OCI-LY1 (cell line): Measurements from ENCODE around the gene ANO2.

ENCODE experiments used
- H2AFZ ChIP-seq: fragments of 200-600 bp; sonication (generic), shearing (Covaris generic); 2 replicates; pipeline ENCODE4 v1.6.0; 2014; ENCODE audit warnings: antibody characterized with exemption, mild to moderate bottlenecking, low read length
- H3F3A ChIP-seq: fragments of 200-600 bp; sonication (generic), shearing (Covaris generic); 2 replicates; pipeline ENCODE4 v1.6.0; 2014; ENCODE audit warnings: mild to moderate bottlenecking, antibody characterized with exemption, low read length, moderate library complexity; ENCODE audit not compliant: insufficient read depth
- H3K27ac ChIP-seq: fragments of 200-600 bp; sonication (generic); 2 replicates; pipeline ENCODE4 v1.5.1; 2014; ENCODE audit warnings: low read length, mixed run types, mild to moderate bottlenecking, low read depth; ENCODE audit not compliant: poor library complexity, severe bottlenecking
- H3K27me3 ChIP-seq: fragments of 200-600 bp; sonication (generic); 2 replicates; pipeline ENCODE4 v1.6.0; 2014; ENCODE audit warnings: antibody characterized with exemption, mild to moderate bottlenecking, low read length, moderate library complexity; ENCODE audit not compliant: insufficient read depth
- H3K36me3 ChIP-seq: fragments of 200-600 bp; sonication (generic); 2 replicates; pipeline ENCODE4 v1.6.1; 2014; ENCODE audit warnings: mild to moderate bottlenecking, antibody characterized with exemption, low read length, moderate library complexity, mixed read lengths; ENCODE audit not compliant: insufficient read depth
- H3K4me1 ChIP-seq: fragments of 200-600 bp; sonication (generic); 2 replicates; pipeline ENCODE4 v1.5.1; 2014; ENCODE audit warnings: mild to moderate bottlenecking, low read length, moderate library complexity; ENCODE audit not compliant: insufficient read depth, severe bottlenecking
- H3K4me2 ChIP-seq: fragments of 200-600 bp; sonication (generic), shearing (Covaris generic); 2 replicates; pipeline ENCODE4 v1.6.1; 2014; ENCODE audit warnings: low read length
- H3K4me3 ChIP-seq: fragments of 200-600 bp; sonication (generic); 2 replicates; pipeline ENCODE4 v1.5.1; 2014; ENCODE audit warnings: low read length, low read depth, mild to moderate bottlenecking, mixed read lengths; ENCODE audit not compliant: poor library complexity, severe bottlenecking
- H3K79me2 ChIP-seq: fragments of 200-600 bp; shearing (Covaris generic); 2 replicates; pipeline ENCODE4 v1.6.1; 2016; ENCODE audit warnings: mixed run types, low read length, mixed read lengths; ENCODE audit not compliant: insufficient read depth
- H3K9ac ChIP-seq: fragments of 200-600 bp; sonication (generic), shearing (Covaris generic); 2 replicates; pipeline ENCODE4 v1.6.1; 2014; ENCODE audit warnings: mild to moderate bottlenecking, low read length, mixed read lengths
- H3K9me2 ChIP-seq: fragments of 200-600 bp; sonication (generic), shearing (Covaris generic); 2 replicates; pipeline ENCODE4 v1.6.1; 2014; ENCODE audit warnings: low read depth, mild to moderate bottlenecking, low read length, mixed read lengths
- H3K9me3 ChIP-seq: fragments of 200-600 bp; shearing (Covaris generic); 2 replicates; pipeline ENCODE4 v1.6.1; 2014; ENCODE audit warnings: low read length, mixed read lengths
- H4K20me1 ChIP-seq: fragments of 200-600 bp; sonication (generic), shearing (Covaris generic); 2 replicates; pipeline ENCODE4 v1.6.0; 2016; ENCODE audit warnings: mild to moderate bottlenecking, low read length; ENCODE audit not compliant: insufficient read depth
- CTCF ChIP-seq: fragments of 200-600 bp; sonication (generic), shearing (Covaris generic); IDR thresholded peaks from 2 replicates; pipeline ENCODE4 v1.5.1; 2017; ENCODE audit warnings: mild to moderate bottlenecking, antibody characterized with exemption, low read length, moderate library complexity, mixed read lengths
- EZH2 ChIP-seq: fragments of 200-600 bp; sonication (generic), shearing (Covaris generic); IDR thresholded peaks from 2 replicates; pipeline ENCODE4 v1.8.0; 2017; ENCODE audit warnings: borderline replicate concordance, mixed run types, mild to moderate bottlenecking, antibody characterized with exemption, low read length, moderate library complexity, mixed read lengths

ANO2 gene

GRCh38 chr12:5856692-5857091, 88.4 kb downstream of the ANO2 start:
- no peaks in the 10 kb centered on the region for H3K27me3 ChIP-seq
- TF ChIP-seq CTCF (no peak), EZH2 (no peak)
- no peaks in the 10 kb centered on the region for H4K20me1 ChIP-seq
- H3K9ac ChIP-seq = no peak overlapping the region
- H3K9me3 ChIP-seq = no peaks in the 10 kb centered on the region
- H3F3A ChIP-seq = no peaks in the 10 kb centered on the region
- no peak overlapping the region for H2AFZ ChIP-seq
- no peak overlapping the region for H3K4me3 ChIP-seq
- H3K4me1 ChIP-seq = no peaks in the 10 kb centered on the region
- H3K36me3 ChIP-seq = no peaks in the 10 kb centered on the region
- no peaks in the 10 kb centered on the region for H3K9me2 ChIP-seq
- H3K27ac ChIP-seq = no peak overlapping the region
- H3K79me2 ChIP-seq = no peaks in the 10 kb centered on the region
- no peak overlapping the region for H3K4me2 ChIP-seq

- Histone ChIP-seq H3K4me1 (no peaks in the 10 kb centered on the region), H3K27ac (no peak overlapping the region), H3K79me2 (no peaks in the 10 kb centered on the region), H3K9ac (no peak overlapping the region), H3K36me3 (no peaks in the 10 kb centered on the region), H3F3A (no peaks in the 10 kb centered on the region), H2AFZ (no peak overlapping the region), H4K20me1 (no peaks in the 10 kb centered on the region), H3K27me3 (no peaks in the 10 kb centered on the region), H3K4me3 (no peak overlapping the region), H3K9me2 (no peaks in the 10 kb centered on the region), H3K4me2 (no peak overlapping the region), H3K9me3 (no peaks in the 10 kb centered on the region)
- TF ChIP-seq EZH2 = no peak
Measured at GRCh38 chr12:5846950-5847349, 98.1 kb downstream of the ANO2 start.

GRCh38 chr12:5840944-5841343, 104.1 kb downstream of the ANO2 start:
- H3K9me2 ChIP-seq = no peaks in the 10 kb centered on the region

More at GRCh38 chr12:5840944-5841343, 104.1 kb downstream of the ANO2 start:
- Histone ChIP-seq H3K9me3 (no peaks in the 10 kb centered on the region), H3K27me3 (no peaks in the 10 kb centered on the region), H3K4me1 (no peaks in the 10 kb centered on the region), H3K9ac (no peak overlapping the region), H3K4me3 (no peak overlapping the region), H3F3A (no peaks in the 10 kb centered on the region), H3K36me3 (no peaks in the 10 kb centered on the region), H3K79me2 (no peaks in the 10 kb centered on the region), H3K27ac (no peak overlapping the region), H4K20me1 (no peaks in the 10 kb centered on the region), H2AFZ (no peak overlapping the region), H3K4me2 (no peak overlapping the region)
- TF ChIP-seq CTCF (no peak), EZH2 (no peak)
